NCI-H345 (cell line): ENCODE data around the gene PRKN.
"Not testable (repeated sequence)": the region's sequence is repeated elsewhere in the genome, so short reads cannot be mapped to it uniquely, and the experiment has no call there.

Experiments used
- DNase-seq: peaks from one replicate; lab custom pipeline; 2025; lab: John Stamatoyannopoulos, UW

The PRKN gene

GRCh38 chr6:161543684-161544309, 1183.8 kb downstream of the PRKN start:
- no peak for DNase-seq

GRCh38 chr6:161542346-161542980, 1185.1 kb downstream of the PRKN start:
- no peak for DNase-seq

GRCh38 chr6:161540532-161540931, 1187.0 kb downstream of the PRKN start:
- no peak for DNase-seq

- no peak for DNase-seq
These were observed 1191.3 kb downstream of the PRKN start for GRCh38 chr6:161536224-161536630.

GRCh38 chr6:161534264-161534873, 1193.2 kb downstream of the PRKN start:
- DNase-seq = no peak

- DNase-seq = no peak
These were observed 1194.3 kb downstream of the PRKN start for GRCh38 chr6:161533266-161533665.

GRCh38 chr6:161532536-161532935, 1195.0 kb downstream of the PRKN start:
- DNase-seq = no peak

GRCh38 chr6:161526794-161527193, 1200.8 kb downstream of the PRKN start:
- DNase-seq = no peak

GRCh38 chr6:161523362-161523761, 1204.2 kb downstream of the PRKN start:
- DNase-seq = no peak

GRCh38 chr6:161522276-161522675, 1205.3 kb downstream of the PRKN start:
- no peak for DNase-seq

GRCh38 chr6:161511447-161512095, 1216.0 kb downstream of the PRKN start:
- DNase-seq = no peak

GRCh38 chr6:161508341-161508740, 1219.2 kb downstream of the PRKN start:
- no peak for DNase-seq

- no peak for DNase-seq
These were observed 1220.2 kb downstream of the PRKN start for GRCh38 chr6:161507375-161507774.

- no peak for DNase-seq
These were observed 1224.0 kb downstream of the PRKN start for GRCh38 chr6:161503570-161503969.

- no peak for DNase-seq
These were observed 1228.7 kb downstream of the PRKN start for GRCh38 chr6:161498881-161499280.

- DNase-seq = no peak
These were observed 1229.2 kb downstream of the PRKN start for GRCh38 chr6:161498359-161498758.

GRCh38 chr6:161496941-161497340, 1230.6 kb downstream of the PRKN start:
- DNase-seq = no peak

GRCh38 chr6:161496271-161496670, 1231.3 kb downstream of the PRKN start:
- DNase-seq = not testable (repeated sequence)

- DNase-seq = no peak
These were observed 1233.0 kb downstream of the PRKN start for GRCh38 chr6:161494566-161494965.

GRCh38 chr6:161493576-161494118, 1233.9 kb downstream of the PRKN start:
- DNase-seq = no peak

GRCh38 chr6:161489626-161490306, 1237.8 kb downstream of the PRKN start:
- no peak for DNase-seq

GRCh38 chr6:161487694-161488093, 1239.9 kb downstream of the PRKN start:
- DNase-seq = no peak
